ENCODE measurements around the gene CHD5.

The CHD5 gene

DNA sequence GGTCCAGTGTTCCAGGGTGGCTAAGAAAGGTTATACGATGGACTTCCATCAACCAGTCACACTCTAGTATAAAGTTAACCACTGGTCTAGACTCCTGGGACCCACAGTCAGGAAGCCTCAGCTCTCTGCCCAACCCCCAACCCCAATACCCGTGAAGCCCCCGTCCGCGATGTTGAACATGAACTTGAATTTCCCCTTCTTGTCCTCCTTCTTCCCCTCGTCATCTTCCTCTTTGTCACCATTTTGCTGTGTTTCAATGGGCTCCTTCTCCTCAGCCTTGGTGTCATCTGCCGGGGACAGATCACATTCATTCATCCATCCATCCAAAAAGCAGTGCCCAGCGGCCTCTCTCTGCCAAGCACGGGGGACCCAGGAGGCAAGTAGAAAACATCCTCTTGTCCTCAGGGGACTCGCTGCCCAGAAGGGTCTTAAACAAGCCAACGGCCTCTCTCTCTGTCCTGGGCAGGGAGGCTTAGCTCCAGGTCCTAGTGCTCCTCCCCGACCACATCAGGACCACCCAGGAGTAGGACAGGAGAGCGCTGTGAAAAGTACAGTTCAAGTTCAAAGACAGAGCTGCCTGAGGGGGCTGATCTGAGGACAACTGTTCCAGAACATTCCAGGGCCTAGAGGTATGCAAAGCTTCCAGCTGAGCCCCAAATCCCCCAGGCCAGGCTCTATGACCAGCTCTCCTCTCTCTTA is 68.0 kb downstream of the CHD5 start:
- H3K27me3 ChIP-seq (ENCODE audit: insufficient read depth, low read length), result peaks cover 5% of the 10 kb centered on the region; the same call in 1 of the 2 replicates
- H2AFZ ChIP-seq (ENCODE audit: low read length, unreplicated experiment), result no peak overlapping the region
- peaks cover 10% of the 10 kb centered on the region for H3K4me1 ChIP-seq (ENCODE audit: control insufficient read depth, insufficient read depth, low read length, unreplicated experiment)
- H3K79me2 ChIP-seq (ENCODE audit: control insufficient read depth, insufficient read depth, low read length, unreplicated experiment), result no peaks in the 10 kb centered on the region
- no peak overlapping the region for H3K4me3 ChIP-seq (ENCODE audit: low read depth, low read length)
- H3K27ac ChIP-seq (ENCODE audit: low read depth, low read length), result no peak overlapping the region
- no peaks in the 10 kb centered on the region for H3K36me3 ChIP-seq (ENCODE audit: insufficient read depth, low read length)

DNA sequence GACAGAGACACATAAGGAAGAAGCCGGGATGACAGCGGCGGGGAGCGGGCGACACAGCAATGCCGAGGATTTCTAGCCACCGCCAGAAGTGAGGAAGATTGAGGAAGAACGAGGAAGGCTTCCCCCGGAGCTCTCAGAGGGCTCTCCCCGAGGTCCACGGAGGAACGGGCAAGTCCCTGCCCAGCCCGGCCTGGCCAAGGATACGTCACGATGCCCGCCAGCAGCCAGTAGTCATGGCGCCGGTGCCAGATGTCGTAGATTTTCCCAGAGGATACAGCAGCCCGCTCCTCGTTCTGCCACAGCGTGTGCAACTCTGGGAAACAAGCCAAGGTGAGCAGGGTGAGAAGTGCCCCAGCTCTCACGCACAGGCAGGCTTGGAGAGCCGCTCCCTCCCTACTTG is 68.5 kb downstream of the CHD5 start:
- Histone ChIP-seq H3K36me3 (ENCODE audit: insufficient read depth, low read length) (no peaks in the 10 kb centered on the region), H2AFZ (ENCODE audit: low read length, unreplicated experiment) (no peak overlapping the region), H3K27ac (ENCODE audit: low read depth, low read length) (no peak overlapping the region), H3K4me3 (ENCODE audit: low read depth, low read length) (no peak overlapping the region), H3K79me2 (ENCODE audit: control insufficient read depth, insufficient read depth, low read length, unreplicated experiment) (no peaks in the 10 kb centered on the region), H3K27me3 (ENCODE audit: insufficient read depth, low read length) (peaks cover 5% of the 10 kb centered on the region; the same call in 1 of the 2 replicates), H3K4me1 (ENCODE audit: control insufficient read depth, insufficient read depth, low read length, unreplicated experiment) (peaks cover 9% of the 10 kb centered on the region)

DNA sequence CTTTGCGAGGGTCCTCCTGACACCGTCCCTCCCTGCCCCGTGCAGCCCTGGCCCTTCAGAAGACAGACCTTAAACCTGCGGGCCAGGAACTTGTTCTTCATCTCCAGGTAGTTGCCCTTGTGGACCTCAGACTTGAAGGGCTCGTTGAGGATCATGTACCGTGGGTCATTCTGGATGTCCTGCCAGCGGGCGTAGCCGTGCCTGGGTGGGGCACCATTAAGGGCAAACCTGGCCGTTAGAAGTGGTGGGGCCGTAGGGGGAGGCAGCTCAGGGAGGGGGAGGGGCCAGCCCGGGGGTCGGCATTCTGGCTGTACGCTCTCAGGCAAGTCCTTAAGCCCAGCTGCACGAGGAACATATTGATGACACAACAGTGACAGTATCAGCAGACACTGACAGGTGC is 69.8 kb downstream of the CHD5 start:
- Histone ChIP-seq H3K27ac (ENCODE audit: low read depth, low read length) (no peak overlapping the region), H3K4me3 (ENCODE audit: low read depth, low read length) (no peak overlapping the region), H2AFZ (ENCODE audit: low read length, unreplicated experiment) (no peak overlapping the region), H3K36me3 (ENCODE audit: insufficient read depth, low read length) (no peaks in the 10 kb centered on the region), H3K27me3 (ENCODE audit: insufficient read depth, low read length) (peaks cover 5% of the 10 kb centered on the region; the same call in 1 of the 2 replicates), H3K4me1 (ENCODE audit: control insufficient read depth, insufficient read depth, low read length, unreplicated experiment) (peaks cover under 1% of the 10 kb centered on the region), H3K79me2 (ENCODE audit: control insufficient read depth, insufficient read depth, low read length, unreplicated experiment) (no peaks in the 10 kb centered on the region)

DNA sequence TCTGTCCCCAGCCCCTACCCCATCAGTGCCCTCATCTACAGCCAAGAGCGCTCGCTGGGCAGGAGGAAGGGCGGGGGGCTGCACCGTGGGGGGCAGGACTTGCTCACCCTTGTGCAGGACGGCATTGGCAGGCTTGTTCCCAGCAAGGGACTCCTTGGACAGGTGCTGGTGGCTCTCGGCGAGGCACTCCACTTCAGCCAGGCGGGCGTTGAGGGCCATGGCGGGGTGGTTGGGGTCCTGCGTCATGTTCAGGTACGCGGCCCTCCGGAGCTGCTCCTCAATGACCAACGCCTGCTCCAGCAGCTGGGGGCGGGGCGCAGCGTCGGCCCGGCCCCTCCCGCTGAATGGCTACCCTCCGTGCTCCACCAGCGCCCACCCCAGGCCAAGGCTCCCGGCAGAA is 70.4 kb downstream of the CHD5 start:
- Histone ChIP-seq H3K27me3 (ENCODE audit: insufficient read depth, low read length) (peaks cover 5% of the 10 kb centered on the region; the same call in 1 of the 2 replicates), H3K4me3 (ENCODE audit: low read depth, low read length) (no peak overlapping the region), H3K36me3 (ENCODE audit: insufficient read depth, low read length) (no peaks in the 10 kb centered on the region), H3K79me2 (ENCODE audit: control insufficient read depth, insufficient read depth, low read length, unreplicated experiment) (no peaks in the 10 kb centered on the region), H3K27ac (ENCODE audit: low read depth, low read length) (no peak overlapping the region), H3K4me1 (ENCODE audit: control insufficient read depth, insufficient read depth, low read length, unreplicated experiment) (no peaks in the 10 kb centered on the region), H2AFZ (ENCODE audit: low read length, unreplicated experiment) (no peak overlapping the region)

DNA sequence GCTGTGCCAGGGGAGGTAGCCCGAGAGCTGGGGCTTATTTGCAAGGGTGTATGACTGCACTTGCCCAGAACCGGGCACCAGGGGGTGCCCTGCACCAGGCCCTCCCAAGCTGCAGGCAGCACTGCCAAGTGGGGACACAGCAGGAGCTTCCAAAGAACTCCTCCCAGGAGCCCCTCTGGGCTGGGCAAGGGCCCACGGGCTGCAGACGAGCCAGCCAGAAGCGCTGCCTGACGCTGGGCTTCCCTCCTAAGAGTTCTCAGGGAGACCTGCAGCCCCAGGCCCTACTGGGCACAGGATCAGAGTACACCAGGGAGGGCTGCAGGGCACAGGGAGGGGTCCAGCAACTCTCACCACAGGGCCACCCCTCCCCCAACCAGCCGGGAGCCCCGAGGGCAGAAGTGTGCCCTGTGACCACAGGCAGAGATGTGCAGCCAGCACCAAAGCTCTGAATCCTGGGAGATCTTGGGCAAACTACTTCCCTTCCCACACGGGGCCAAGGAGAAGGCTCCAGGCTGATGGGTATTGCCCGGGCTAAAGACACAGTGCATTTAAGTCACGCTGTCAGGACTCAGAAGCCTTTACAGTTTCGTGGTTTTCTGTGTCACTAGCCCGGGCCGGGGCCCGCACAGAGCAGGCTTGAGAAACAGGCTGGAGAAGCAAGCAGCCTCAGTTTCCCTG is 71.0 kb downstream of the CHD5 start:
- no peak overlapping the region for H3K4me3 ChIP-seq (ENCODE audit: low read depth, low read length)
- peaks cover 6% of the 10 kb centered on the region; the same call in 1 of the 2 replicates for H3K27me3 ChIP-seq (ENCODE audit: insufficient read depth, low read length)
- H2AFZ ChIP-seq (ENCODE audit: low read length, unreplicated experiment), result no peak overlapping the region

DNA sequence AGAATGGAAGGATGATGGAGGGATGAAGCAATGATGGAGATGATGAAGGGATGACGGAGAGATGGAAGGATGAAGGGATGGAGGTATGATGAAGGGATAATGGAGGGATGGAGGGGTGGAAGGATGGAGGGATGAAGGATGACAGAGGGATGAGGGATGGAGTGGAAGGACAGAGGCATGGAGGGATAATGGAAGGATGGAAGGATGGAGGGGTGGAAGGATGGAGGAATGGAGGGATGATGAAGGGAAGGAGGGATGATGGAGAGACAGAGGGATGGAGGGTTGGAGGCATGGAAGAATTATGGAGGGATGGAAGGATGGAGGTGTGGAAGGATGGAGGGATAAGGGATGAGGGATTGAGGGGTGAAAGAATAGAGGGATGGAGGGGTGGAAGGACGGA is 71.6 kb downstream of the CHD5 start:
- Histone ChIP-seq H2AFZ (ENCODE audit: low read length, unreplicated experiment) (no peak overlapping the region), H3K79me2 (ENCODE audit: control insufficient read depth, insufficient read depth, low read length, unreplicated experiment) (no peaks in the 10 kb centered on the region), H3K4me3 (ENCODE audit: low read depth, low read length) (no peak overlapping the region), H3K27me3 (ENCODE audit: insufficient read depth, low read length) (peaks cover 10% of the 10 kb centered on the region; the same call in 1 of the 2 replicates), H3K4me1 (ENCODE audit: control insufficient read depth, insufficient read depth, low read length, unreplicated experiment) (no peaks in the 10 kb centered on the region), H3K27ac (ENCODE audit: low read depth, low read length) (no peak overlapping the region), H3K36me3 (ENCODE audit: insufficient read depth, low read length) (no peaks in the 10 kb centered on the region)

More for the DNA sequence above, 71.0 kb downstream of the CHD5 start:
- no peaks in the 10 kb centered on the region for H3K36me3 ChIP-seq (ENCODE audit: insufficient read depth, low read length)
- no peaks in the 10 kb centered on the region for H3K4me1 ChIP-seq (ENCODE audit: control insufficient read depth, insufficient read depth, low read length, unreplicated experiment)
- H3K79me2 ChIP-seq (ENCODE audit: control insufficient read depth, insufficient read depth, low read length, unreplicated experiment), result no peaks in the 10 kb centered on the region
- H3K27ac ChIP-seq (ENCODE audit: low read depth, low read length), result no peak overlapping the region

DNA sequence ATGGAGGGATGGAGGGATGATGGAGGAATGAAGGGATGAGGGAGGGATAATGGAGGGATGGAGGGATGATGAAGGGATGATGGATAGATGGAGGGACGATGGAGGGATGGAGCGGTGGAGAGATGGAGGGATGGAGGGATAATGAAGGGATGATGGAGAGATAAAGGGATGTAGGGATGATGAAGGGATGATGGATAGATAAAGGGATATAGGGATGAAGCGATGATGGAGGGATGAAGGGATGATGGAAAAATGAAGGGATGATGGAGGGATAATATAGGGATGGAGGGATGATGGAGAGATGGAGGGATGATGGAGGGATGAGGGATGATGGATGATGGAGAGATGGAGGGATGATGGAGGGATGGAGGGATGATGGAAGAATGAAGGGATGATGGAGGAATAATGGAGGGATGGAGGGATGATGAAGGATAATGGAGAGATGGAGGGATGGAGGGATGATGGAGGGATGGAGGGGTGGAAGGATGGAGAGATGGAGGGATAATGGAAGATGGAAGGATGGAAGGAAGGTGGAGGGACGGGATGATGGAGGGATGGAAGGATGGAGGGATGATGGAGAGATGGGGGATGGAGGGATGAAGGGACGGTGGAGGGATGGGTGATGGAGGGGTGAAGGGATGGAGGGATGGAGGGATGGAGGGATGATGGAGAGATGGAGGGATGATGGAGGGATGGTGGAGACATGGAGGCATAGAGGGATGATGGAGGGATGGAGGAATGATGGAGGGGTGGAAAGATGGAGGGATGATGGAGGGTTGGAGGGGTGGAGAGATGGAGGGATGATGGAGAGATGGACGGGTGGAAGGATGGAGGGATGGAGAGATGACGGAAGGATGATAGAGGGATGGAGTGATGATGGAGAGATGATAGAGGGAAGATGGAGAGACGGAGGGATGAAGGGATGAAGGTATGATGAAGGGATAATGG is 72.4 kb downstream of the CHD5 start:
- H3K4me1 ChIP-seq (ENCODE audit: control insufficient read depth, insufficient read depth, low read length, unreplicated experiment), result no peaks in the 10 kb centered on the region
- no peak overlapping the region for H2AFZ ChIP-seq (ENCODE audit: low read length, unreplicated experiment)
- peaks cover 17% of the 10 kb centered on the region; the same call in 1 of the 2 replicates for H3K27me3 ChIP-seq (ENCODE audit: insufficient read depth, low read length)
- H3K4me3 ChIP-seq (ENCODE audit: low read depth, low read length), result no peak overlapping the region
- no peaks in the 10 kb centered on the region for H3K36me3 ChIP-seq (ENCODE audit: insufficient read depth, low read length)
- no peak overlapping the region for H3K27ac ChIP-seq (ENCODE audit: low read depth, low read length)
- no peaks in the 10 kb centered on the region for H3K79me2 ChIP-seq (ENCODE audit: control insufficient read depth, insufficient read depth, low read length, unreplicated experiment)

DNA sequence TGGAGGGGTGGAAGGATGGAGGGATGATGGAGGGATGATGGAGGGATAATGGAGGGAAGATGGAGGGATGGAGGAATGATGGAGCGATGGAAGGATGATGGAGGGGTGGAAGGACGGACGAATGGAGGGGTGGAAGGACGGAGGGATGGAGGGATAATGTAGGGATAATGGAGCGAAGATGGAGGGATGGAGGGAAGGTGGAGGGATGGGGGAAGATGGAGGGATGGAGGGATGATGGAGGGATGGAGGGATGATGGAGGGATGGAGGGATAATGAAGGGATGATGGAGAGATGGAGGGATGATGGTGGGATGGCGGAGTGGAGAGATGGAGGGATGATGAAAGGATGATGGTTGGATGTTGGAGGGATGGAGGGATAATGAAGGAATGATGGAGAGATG is 73.1 kb downstream of the CHD5 start:
- H3K79me2 ChIP-seq (ENCODE audit: control insufficient read depth, insufficient read depth, low read length, unreplicated experiment), result no peaks in the 10 kb centered on the region
- H3K4me1 ChIP-seq (ENCODE audit: control insufficient read depth, insufficient read depth, low read length, unreplicated experiment), result no peaks in the 10 kb centered on the region
- no peaks in the 10 kb centered on the region for H3K36me3 ChIP-seq (ENCODE audit: insufficient read depth, low read length)
- H3K27me3 ChIP-seq (ENCODE audit: insufficient read depth, low read length), result peaks cover 19% of the 10 kb centered on the region; the same call in 1 of the 2 replicates
- H3K4me3 ChIP-seq (ENCODE audit: low read depth, low read length), result no peak overlapping the region
- no peak overlapping the region for H3K27ac ChIP-seq (ENCODE audit: low read depth, low read length)
- H2AFZ ChIP-seq (ENCODE audit: low read length, unreplicated experiment), result no peak overlapping the region

DNA sequence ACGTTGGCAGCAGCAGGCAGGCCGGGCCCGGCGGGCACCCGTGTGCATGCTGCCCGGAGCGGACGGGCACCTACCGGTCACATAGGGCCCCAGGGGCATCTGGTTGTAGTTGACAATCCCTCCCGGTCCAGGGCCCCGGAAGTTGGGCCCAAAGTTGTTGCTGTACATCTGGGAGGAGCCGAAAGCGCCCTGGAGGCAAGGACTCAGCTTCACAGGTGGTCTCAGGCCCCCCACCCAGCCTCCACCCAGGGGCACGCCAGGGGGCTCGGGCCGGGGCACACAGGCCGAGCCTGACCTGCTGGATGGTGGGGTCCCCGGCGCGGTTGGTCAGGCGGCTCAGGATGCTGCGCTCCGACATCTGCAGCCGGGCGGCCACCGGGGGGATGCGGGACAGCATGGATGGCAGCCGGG is 73.8 kb downstream of the CHD5 start:
- H3K27ac ChIP-seq (ENCODE audit: low read depth, low read length), result no peak overlapping the region
- no peak overlapping the region for H3K4me3 ChIP-seq (ENCODE audit: low read depth, low read length)
- H3K79me2 ChIP-seq (ENCODE audit: control insufficient read depth, insufficient read depth, low read length, unreplicated experiment), result no peaks in the 10 kb centered on the region
- H3K4me1 ChIP-seq (ENCODE audit: control insufficient read depth, insufficient read depth, low read length, unreplicated experiment), result no peaks in the 10 kb centered on the region
- H3K36me3 ChIP-seq (ENCODE audit: insufficient read depth, low read length), result no peaks in the 10 kb centered on the region
- H2AFZ ChIP-seq (ENCODE audit: low read length, unreplicated experiment), result no peak overlapping the region
- H3K27me3 ChIP-seq (ENCODE audit: insufficient read depth, low read length), result peaks cover 18% of the 10 kb centered on the region; the same call in 1 of the 2 replicates

DNA sequence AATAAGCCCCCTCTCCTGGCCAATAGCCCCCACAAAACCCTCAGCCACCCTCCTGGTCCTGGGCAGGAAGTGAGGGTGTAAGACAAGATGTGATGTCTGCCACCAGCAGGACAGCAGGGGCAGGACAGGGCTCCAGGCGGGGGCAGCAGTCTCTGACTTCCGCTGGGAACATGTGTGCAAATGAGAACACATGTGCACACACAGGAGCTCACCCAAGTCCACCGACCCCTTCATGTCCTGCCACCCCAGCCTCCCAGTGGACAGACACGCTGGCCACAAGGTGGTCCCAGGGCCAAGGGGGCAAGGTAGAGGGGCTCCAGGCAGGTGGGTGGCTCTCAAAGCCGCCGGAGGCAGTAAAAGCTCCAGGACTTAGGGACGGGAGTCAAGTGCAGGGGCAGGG is 74.4 kb downstream of the CHD5 start:
- no peak overlapping the region for H3K4me3 ChIP-seq (ENCODE audit: low read depth, low read length)
- H2AFZ ChIP-seq (ENCODE audit: low read length, unreplicated experiment), result no peak overlapping the region
- peaks cover 18% of the 10 kb centered on the region; the same call in 1 of the 2 replicates for H3K27me3 ChIP-seq (ENCODE audit: insufficient read depth, low read length)
- H3K27ac ChIP-seq (ENCODE audit: low read depth, low read length), result no peak overlapping the region
- no peaks in the 10 kb centered on the region for H3K36me3 ChIP-seq (ENCODE audit: insufficient read depth, low read length)
- no peaks in the 10 kb centered on the region for H3K79me2 ChIP-seq (ENCODE audit: control insufficient read depth, insufficient read depth, low read length, unreplicated experiment)
- no peaks in the 10 kb centered on the region for H3K4me1 ChIP-seq (ENCODE audit: control insufficient read depth, insufficient read depth, low read length, unreplicated experiment)
